Stimulated activated CD8-positive, alpha-beta memory T cell treated with anti-CD3 and anti-CD28 coated beads, Interleukin-4, amount 100 ng/mL, for 1 hour (primary cell): ENCODE results near the gene NBDY.

Experiments used
- DNase-seq, 2 donors: peaks; one replicate each; pipeline ENCODE4 v3.0.0-alpha.2; 2020; ENCODE audit warnings: low read depth in 2 of 2, low spot score in 1 of 2

The NBDY gene

GRCh38 chrX:56784666-56785065 is 55.6 kb downstream of the NBDY start:
- DNase-seq: no peak

GRCh38 chrX:56785442-56785841 is 56.4 kb downstream of the NBDY start:
- DNase-seq: no peak

GRCh38 chrX:56786889-56787733 is 58.1 kb downstream of the NBDY start:
- DNase-seq: no peak

- no peak for DNase-seq
Observed at GRCh38 chrX:56787734-56788152, 58.7 kb downstream of the NBDY start.

GRCh38 chrX:56788229-56788628 is 59.2 kb downstream of the NBDY start:
- no peak for DNase-seq

GRCh38 chrX:56788717-56789122 is 59.7 kb downstream of the NBDY start:
- no peak for DNase-seq

GRCh38 chrX:56789518-56790070 is 60.6 kb downstream of the NBDY start:
- DNase-seq: no peak

- DNase-seq: no peak
Observed at GRCh38 chrX:56790778-56791177, 61.7 kb downstream of the NBDY start.

- no peak for DNase-seq
Observed at GRCh38 chrX:56791456-56791855, 62.4 kb downstream of the NBDY start.

- DNase-seq: no peak
Observed at GRCh38 chrX:56792270-56793111, 63.4 kb downstream of the NBDY start.

- no peak for DNase-seq
Observed at GRCh38 chrX:56793112-56793430, 64.0 kb downstream of the NBDY start.

- no peak for DNase-seq
Observed at GRCh38 chrX:56793521-56794320, 64.7 kb downstream of the NBDY start.

- DNase-seq: no peak
Observed at GRCh38 chrX:56794404-56795230, 65.6 kb downstream of the NBDY start.

GRCh38 chrX:56795309-56795868 is 66.3 kb downstream of the NBDY start:
- DNase-seq: no peak

GRCh38 chrX:56796641-56797395 is 67.8 kb downstream of the NBDY start:
- no peak for DNase-seq

- DNase-seq: no peak
Observed at GRCh38 chrX:56797574-56798338, 68.7 kb downstream of the NBDY start.

- DNase-seq: no peak
Observed at GRCh38 chrX:56798339-56798711, 69.3 kb downstream of the NBDY start.

- DNase-seq: no peak
Observed at GRCh38 chrX:56798866-56799758, 70.1 kb downstream of the NBDY start.
